Skeletal muscle satellite cell (primary cell): ENCODE measurements around the gene CSF2RB.

Experiments
- H3K27me3 ChIP-seq: 2 replicates; pipeline ENCODE4 v1.7.0; 2013; ENCODE audit warnings: low read length; ENCODE audit not compliant: control insufficient read depth, insufficient read depth
- H3K36me3 ChIP-seq: 2 replicates; pipeline ENCODE4 v1.7.0; 2013; ENCODE audit warnings: mild to moderate bottlenecking, control low read depth, low read length; ENCODE audit not compliant: insufficient read depth
- H3K4me1 ChIP-seq: 2 replicates; pipeline ENCODE4 v1.7.0; 2013; ENCODE audit warnings: low read length; ENCODE audit not compliant: control insufficient read depth, insufficient read depth
- H3K4me2 ChIP-seq: 2 replicates; pipeline ENCODE4 v1.7.0; 2013; ENCODE audit warnings: mild to moderate bottlenecking, low read length
- H3K4me3 ChIP-seq: 2 replicates; pipeline ENCODE4 v1.7.0; 2013; ENCODE audit warnings: low read length
- H3K9ac ChIP-seq: 2 replicates; pipeline ENCODE4 v1.7.0; 2013; ENCODE audit warnings: mild to moderate bottlenecking, low read depth, low read length, moderate library complexity
- H3K9me3 ChIP-seq: replicated peaks from 2 replicates; pipeline ENCODE4 v1.7.0; 2013; ENCODE audit warnings: mild to moderate bottlenecking, control low read depth, low read length

CSF2RB gene

DNA sequence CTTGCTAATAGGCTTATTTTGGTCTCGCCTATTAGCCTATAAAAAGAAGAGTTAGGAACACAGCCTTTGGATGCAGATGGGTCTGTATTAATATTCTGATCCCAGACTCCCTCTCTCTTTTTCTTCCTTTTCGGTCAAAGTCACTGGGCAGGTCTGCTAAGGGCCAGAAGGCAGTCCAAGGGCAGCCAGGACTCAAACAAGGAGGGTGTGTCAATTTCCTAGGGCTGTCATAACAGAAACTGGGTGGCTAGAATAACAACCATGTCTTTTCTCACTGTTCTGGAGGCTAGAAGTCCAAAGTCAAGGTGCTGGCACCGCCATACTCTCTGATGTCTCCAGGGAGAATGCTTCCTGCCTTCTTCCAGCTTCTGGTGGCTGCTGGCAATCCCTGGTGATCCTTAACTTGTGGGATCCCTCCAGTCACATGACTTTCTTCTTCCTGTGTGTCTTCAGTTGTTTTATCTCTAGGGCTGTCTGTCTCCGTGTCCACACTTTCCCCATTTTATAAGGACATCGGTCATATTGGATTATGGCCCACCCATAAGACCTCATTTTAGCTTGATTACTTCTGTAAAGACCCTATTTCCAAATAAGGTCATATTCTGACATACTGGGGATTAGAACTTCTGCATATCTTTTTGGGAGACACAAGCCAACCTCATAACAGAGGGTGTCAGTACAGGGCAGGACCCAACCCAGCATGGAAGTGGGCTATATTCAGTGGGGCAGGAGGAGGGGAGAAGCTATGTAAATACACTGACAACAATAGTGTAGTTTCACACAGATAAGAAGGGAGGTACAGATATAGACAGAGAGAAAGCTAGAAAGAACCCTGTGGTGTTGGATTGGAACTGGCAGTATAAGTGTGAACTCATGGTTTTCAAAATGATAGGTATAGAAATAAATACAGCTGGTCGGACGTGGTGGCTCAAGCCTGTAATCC is 5.9 kb upstream of the CSF2RB start:
- Histone ChIP-seq H3K9ac (no peak overlapping the region), H3K36me3 (no peaks in the 10 kb centered on the region), H3K4me2 (no peak overlapping the region), H3K9me3 (no peaks in the 10 kb centered on the region), H3K4me3 (no peak overlapping the region), H3K27me3 (peaks cover 39% of the 10 kb centered on the region), H3K4me1 (no peaks in the 10 kb centered on the region)

DNA sequence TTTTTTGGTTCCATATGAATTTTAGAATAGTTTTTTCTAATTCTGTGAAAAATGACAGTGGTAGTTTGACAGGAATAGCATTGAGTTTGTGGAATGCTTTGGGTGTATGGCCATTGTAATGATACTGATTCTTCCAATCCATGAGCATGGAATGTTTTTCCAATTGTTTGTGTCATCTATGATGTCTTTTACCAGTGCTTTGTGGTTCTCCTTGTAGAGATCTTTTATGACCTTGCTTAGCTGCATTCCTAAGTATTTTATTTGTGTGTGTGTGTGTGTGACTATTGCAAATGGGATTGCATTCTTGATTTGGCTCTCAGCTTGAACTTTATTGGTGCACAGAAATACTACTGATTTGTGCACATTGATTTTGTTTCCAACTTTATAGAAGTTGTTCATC is 3.0 kb upstream of the CSF2RB start:
- Histone ChIP-seq H3K4me2 (no peak overlapping the region), H3K9me3 (no peaks in the 10 kb centered on the region), H3K27me3 (peaks cover 32% of the 10 kb centered on the region), H3K36me3 (no peaks in the 10 kb centered on the region), H3K9ac (no peak overlapping the region), H3K4me1 (no peaks in the 10 kb centered on the region), H3K4me3 (no peak overlapping the region)

DNA sequence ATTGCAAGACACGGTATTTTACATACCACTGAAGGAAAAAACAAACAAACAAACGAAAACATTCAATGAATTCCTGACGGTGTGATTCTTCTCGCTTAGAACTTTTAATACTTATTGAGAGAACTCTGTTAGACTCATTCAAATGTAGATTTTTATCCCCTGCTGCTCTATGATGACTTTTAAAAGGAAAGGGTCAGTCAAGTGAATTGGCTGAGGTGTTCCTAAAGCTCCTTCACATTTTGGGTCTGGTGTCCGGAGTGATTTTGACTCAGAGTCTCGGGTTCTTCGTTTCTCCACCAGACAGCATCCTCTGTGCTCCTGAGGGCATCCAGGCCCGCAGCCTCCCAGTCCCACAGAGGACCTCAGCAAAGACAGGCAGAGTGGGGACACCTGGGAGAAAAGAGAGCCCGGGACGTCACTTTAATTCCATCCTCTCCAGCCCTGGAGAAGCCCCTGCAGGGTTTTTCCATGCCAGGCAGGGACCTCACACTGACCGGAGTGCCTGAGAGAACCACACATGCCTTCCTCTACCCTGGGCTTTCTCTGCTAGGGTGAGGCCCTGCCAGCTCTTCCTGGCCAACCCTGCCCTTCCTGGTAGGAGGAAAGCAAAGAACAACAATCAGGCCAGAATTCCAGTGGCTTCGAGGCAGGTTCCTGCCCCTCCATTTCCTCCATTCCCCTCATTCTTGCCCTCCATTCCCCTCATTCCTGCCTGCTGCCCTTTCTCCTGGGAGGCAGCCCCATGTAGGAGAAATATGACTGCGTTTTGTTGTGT is 1.4 kb upstream of the CSF2RB start:
- H3K27me3 ChIP-seq: peaks cover 36% of the 10 kb centered on the region
- H3K36me3 ChIP-seq: no peaks in the 10 kb centered on the region
- H3K9ac ChIP-seq: no peak overlapping the region
- no peaks in the 10 kb centered on the region for H3K4me1 ChIP-seq
- no peak overlapping the region for H3K4me3 ChIP-seq
- H3K4me2 ChIP-seq: no peak overlapping the region
- H3K9me3 ChIP-seq: no peaks in the 10 kb centered on the region

DNA sequence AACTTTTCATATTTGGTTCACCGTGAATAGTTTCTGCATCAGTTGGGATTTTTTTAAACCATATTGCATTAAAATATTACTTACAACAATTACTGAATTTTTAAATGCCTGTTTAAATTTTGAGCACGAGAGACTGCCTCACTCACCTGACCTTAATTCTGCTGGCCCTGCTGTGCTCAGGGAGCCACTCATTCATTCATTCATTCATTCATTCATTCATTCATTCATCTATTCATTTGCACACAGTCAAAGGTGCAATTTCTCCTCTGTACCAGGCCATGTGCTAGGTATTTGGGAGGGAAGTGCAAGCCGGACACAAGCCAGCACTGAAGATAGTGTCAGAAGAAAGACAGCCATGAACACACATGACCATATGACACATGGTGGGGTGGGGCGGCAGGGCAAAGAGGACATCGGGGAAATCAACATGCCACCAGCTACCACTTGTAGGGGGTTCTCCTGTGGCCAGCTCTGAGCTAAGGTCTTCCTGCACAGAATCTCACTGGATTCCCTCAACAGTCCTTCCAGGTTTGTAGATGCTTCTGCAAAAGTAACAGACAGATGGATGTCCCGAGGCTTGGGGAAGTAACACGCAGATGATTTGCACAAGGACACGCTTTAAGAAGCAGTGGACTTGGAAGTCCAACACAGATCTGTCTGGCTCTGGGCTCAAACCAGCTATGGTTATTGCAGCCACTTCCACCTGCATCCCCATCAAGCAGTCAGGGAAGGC is 568 bp upstream of the CSF2RB start:
- H3K4me2 ChIP-seq: no peak overlapping the region
- peaks cover 32% of the 10 kb centered on the region for H3K27me3 ChIP-seq
- H3K4me1 ChIP-seq: no peaks in the 10 kb centered on the region
- no peaks in the 10 kb centered on the region for H3K36me3 ChIP-seq
- H3K9me3 ChIP-seq: no peaks in the 10 kb centered on the region
- no peak overlapping the region for H3K9ac ChIP-seq
- H3K4me3 ChIP-seq: no peak overlapping the region

DNA sequence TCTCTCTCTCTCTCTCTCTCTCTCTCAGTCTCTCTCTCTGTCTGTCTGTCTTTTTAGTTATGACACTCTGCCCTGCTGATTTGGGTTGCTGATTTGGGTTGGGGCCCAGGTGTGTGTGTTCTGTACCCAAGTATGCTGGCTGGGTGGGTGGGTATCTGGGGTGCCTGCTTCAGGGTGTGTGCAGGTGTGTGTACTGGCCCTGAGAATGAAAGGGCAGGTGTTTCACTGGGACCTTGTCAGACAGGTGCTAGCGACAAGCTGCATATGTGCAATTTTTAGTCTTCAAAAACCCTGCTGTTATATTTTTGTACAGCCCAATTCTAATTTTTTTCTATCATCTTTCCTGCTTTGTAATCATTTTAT is 943 bp downstream of the CSF2RB start:
- H3K4me2 ChIP-seq: no peak overlapping the region
- H3K9me3 ChIP-seq: no peaks in the 10 kb centered on the region
- peaks cover 41% of the 10 kb centered on the region for H3K27me3 ChIP-seq
- no peaks in the 10 kb centered on the region for H3K36me3 ChIP-seq
- no peak overlapping the region for H3K9ac ChIP-seq
- H3K4me3 ChIP-seq: no peak overlapping the region
- H3K4me1 ChIP-seq: no peaks in the 10 kb centered on the region

DNA sequence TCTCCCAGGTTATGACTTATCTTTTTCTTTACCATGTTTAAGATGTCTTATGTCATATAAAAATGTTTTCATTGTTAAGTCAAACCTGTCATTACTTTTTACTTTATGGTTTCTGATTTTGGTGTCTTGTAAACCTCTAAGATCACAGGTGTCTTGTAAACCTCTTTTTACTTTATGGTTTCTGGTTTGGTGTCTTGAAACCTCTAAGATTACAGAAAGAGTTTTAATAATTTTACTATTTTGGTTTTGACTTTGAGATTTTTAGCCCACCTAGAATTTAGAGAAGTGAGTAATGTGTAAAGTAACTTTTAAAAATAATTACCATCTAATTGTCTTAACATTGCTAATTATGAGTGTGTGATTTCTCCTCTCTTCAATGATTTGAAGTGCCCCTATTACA is 2.6 kb downstream of the CSF2RB start:
- Histone ChIP-seq H3K27me3 (peaks cover 34% of the 10 kb centered on the region), H3K4me3 (no peak overlapping the region), H3K9me3 (no peaks in the 10 kb centered on the region), H3K4me1 (no peaks in the 10 kb centered on the region), H3K36me3 (no peaks in the 10 kb centered on the region), H3K4me2 (no peak overlapping the region), H3K9ac (no peak overlapping the region)

DNA sequence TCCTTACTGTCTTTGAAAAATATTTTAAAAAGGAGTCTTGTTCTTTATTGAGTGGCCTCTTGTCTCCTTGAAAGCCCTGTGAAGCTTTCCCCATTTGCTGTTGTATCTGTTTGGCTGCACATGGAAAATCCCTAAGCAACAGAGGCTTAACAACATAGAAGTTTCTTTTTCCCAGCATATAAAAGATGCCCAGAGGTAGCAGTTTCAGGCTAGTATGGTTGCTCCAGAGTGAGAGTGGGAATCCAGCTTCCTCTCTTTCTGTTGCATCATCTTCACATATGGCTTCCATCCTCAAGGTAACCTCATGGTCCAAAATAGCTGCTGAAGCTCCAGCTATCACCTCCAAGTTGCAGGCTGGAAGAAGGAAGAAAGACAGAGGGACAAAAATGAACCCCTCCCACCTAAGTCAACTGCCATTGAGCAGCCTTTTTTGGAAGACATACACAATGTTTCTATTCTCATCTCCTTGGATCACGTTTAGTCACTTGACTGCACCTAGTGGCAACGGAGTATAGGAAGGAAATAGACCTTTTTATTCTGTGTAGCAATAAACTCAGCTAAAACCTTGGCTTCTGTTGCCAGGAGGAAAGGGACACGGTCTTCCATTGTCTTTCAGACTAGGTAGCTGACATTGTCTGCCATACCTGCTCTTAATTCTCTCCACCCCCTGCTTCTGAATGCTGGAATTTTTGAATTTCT is 5.3 kb downstream of the CSF2RB start:
- Histone ChIP-seq H3K4me1 (no peaks in the 10 kb centered on the region), H3K27me3 (peaks cover 28% of the 10 kb centered on the region), H3K9ac (no peak overlapping the region), H3K9me3 (no peaks in the 10 kb centered on the region), H3K4me2 (no peak overlapping the region), H3K36me3 (no peaks in the 10 kb centered on the region), H3K4me3 (no peak overlapping the region)

DNA sequence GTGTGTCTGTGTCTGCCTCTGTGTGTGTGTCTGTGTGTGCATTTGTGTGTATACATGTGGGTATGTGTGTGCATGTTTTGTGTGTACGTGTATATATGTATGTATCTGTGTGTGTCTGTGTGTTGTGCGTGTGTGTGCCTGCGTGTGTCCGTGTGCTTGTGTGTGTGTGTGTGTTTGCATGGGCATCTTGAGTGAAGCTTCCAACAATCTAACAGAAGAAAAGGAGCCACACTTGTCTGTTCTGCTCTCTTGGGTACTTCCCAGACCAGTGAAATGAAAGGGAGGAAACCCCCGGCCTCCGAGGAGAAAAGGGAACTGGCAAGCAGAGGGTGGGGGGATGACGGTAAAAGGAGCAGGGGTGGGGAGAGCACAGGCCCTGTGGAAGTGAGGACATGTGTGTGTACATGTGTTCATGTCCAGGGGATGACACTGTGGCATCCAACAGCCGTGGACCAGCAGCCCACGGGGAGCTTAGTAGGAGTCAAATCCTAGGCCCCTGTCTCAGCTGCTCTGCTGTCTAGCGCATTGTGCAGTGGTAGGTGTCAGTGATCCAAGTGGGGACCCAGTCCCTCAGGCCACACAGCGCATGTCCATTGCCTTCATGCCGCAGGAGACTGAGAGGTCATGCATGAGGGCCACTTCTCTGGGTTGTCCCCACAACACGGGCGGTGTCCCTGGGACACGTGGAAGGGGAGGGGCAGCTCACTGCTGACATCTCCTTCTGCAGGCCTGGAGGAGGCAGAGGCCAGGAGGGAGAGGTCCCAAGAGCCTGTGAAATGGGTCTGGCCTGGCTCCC is 8.1 kb downstream of the CSF2RB start:
- Histone ChIP-seq H3K27me3 (peaks cover 22% of the 10 kb centered on the region), H3K4me3 (no peak overlapping the region), H3K4me1 (no peaks in the 10 kb centered on the region), H3K4me2 (no peak overlapping the region), H3K9ac (no peak overlapping the region), H3K9me3 (no peaks in the 10 kb centered on the region), H3K36me3 (no peaks in the 10 kb centered on the region)

DNA sequence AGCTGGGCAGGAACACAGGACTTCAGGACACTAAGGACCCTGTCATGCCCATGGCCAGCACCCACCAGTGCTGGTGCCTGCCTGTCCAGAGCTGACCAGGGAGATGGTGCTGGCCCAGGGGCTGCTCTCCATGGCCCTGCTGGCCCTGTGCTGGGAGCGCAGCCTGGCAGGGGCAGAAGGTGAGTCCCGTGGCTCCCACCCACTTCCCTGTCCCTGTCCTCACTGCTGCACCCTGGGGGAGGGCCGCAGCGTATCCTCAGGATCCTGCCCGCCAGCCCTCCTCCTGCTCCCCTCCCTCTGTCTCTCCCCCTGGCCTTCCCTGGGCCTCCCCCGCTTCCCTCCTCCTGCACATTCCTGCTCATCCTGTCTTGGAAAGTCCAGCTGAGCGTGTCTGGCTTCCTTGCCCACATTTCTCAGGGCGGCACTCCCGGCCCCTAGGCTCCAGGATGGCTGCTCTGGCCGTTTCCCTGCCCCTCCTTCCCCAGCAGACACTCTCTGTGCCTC is 8.7 kb downstream of the CSF2RB start:
- Histone ChIP-seq H3K4me1 (no peaks in the 10 kb centered on the region), H3K9ac (no peak overlapping the region), H3K4me3 (no peak overlapping the region), H3K4me2 (no peak overlapping the region), H3K9me3 (no peaks in the 10 kb centered on the region), H3K36me3 (no peaks in the 10 kb centered on the region), H3K27me3 (peaks cover 25% of the 10 kb centered on the region)

DNA sequence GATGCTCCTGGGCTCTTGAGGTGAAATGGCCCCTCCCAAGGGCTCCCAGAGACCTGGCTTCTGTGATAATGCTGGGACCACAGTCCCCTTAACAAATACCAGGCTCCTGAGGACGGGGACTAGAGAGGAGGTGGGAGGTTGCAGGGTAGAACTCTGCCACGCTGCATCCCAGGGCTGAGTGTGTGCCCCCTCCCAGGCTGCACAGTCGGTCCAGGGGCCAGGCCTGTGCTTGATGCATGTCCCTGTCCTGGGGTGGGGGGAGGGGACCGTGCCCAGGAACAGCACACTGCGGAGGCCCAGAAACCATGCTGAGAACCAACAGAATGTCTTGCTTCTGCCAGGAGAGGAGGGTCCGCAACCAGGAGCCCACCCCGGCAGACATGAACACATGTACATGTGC is 9.3 kb downstream of the CSF2RB start:
- no peaks in the 10 kb centered on the region for H3K9me3 ChIP-seq
- H3K36me3 ChIP-seq: no peaks in the 10 kb centered on the region
- H3K4me2 ChIP-seq: no peak overlapping the region
- no peak overlapping the region for H3K9ac ChIP-seq
- H3K27me3 ChIP-seq: peaks cover 28% of the 10 kb centered on the region
- no peaks in the 10 kb centered on the region for H3K4me1 ChIP-seq
- no peak overlapping the region for H3K4me3 ChIP-seq
